HG03064 (cell line): ENCODE results near the gene TTI1.

Source experiments
- ATAC-seq: cut with Tn5 transposase; IDR thresholded peaks from one replicate; pipeline ENCODE4 v1.9.1; 2021; ENCODE audit warnings: low read depth; ENCODE audit not compliant: unreplicated experiment

The TTI1 gene

DNA sequence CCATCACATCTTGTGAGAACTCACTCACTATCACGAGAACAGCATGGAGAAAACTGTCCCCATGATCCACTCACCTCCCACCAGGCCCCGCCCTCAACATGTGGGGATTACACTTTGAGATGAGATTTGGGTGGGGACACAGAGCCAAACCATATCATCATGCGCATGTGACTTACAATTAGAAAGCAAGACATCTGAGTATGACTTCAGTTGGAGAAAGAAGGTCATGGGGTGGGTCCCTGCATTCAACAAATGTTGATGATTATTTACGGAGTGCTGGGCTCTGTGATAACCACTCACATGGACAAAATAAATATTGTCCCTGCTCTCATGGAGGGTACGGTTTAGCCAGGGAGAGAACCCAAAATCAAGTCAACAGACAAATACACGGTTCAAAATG, 92.4 kb downstream of the TTI1 start:
- no peak for ATAC-seq

DNA sequence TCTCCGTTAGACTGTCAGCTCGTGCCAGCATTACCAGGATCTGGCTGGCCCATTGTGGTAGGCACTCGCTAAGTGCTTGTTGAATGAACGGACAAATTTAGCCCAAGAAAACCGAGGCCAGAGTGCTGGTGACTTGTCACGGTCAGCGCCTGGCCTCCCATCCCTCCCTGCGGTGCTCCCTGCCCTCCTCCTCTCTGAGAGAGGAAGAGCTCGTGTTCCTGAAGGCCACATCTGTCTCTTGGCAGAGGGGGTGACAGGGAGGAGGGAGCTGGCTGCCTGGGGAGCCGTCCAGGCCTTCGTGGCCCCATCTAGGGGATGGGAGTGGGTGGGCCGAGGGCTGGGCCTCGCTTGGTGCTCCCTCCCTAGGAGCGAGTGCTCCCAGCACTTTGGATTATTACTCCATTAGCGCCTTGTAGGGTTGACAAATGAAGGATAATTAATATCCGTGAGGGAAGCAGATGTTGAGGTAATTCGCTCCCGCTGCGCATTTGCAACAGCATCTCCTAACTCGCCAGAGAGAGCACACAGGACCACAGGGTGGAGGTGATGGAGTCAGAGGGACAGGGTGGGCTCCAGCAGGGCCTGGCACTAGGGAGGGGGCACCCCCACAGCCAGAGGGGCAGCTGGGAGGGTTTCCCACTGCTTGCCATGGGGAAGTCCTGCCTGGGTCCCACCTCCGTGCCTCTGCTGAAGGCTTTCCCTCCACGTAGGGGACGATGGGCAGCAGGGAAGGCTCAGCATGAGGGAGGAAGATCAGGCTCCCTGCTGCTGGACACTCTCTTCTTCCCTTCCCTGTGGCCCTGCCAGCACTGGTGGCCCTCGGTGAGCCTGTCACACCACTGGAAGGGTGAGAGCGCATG, 93.3 kb downstream of the TTI1 start:
- no peak for ATAC-seq

GRCh38 chr20:37938954-37939353, 94.3 kb downstream of the TTI1 start:
- ATAC-seq = no peak

DNA sequence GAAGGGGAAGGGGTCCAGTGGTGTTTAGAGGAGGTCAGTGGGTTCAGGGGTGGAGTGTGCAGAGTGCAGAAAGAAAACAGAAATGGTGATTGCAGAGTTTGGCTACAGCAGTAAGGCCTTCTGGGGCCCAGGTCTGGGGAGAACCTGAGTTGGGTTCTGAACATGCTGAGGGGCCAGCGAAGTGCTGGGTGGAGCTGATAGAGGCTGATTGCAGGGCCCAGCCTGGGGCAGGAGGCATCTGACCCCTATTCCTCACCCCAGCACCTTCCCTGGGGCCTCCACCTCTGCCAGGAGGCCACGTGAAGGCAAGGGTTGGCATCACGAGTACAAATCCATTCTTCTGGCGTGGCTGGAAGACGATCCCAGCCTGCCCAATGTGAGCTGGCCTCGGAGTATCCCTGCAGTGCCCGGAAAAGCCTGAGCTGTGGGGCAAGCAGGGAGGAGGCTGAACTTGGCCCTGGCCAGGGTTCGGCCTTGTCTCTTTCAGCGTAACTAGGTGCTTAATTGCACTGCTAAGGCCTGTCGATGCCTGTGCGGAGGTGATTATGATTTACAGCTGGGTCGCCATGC, 95.0 kb downstream of the TTI1 start:
- no peak for ATAC-seq

DNA sequence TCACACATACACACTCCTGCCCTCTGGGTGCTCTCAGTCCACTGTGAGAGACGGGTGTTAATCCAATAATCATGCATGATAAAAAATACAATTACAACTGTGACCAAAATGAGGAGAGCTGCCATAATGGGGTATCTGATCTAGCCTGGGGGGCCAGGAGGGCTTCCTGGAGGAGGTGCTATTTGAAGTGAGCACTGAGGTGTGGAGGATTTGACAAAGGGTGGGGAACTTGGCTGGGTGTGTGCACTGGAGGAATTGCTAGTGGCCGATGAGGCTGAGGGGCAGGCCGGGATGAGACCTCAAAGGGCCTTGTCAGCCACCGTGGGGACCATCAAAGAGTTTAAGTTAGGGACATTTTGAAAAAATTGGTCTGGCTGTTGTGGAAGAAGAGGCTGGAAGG, 95.6 kb downstream of the TTI1 start:
- no peak for ATAC-seq

DNA sequence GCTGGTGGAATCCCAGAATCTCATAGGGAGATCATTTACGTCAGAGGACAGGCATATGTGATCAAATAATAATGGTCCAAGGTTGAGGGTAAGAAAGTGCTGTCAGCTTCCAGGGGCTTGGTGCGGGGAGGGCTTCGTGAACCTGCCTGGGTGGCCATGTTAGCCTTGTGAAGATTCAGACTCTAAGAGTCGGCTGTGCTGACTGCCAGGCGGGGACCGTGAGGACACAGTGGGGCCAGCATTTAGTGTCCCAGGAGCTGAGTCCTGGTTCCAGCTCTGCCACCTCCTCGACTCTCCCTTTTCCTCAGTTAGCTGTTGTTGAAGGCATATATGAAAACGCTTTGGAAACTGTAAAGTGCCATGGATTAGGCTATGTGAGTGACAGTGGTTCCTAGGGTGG, 96.8 kb downstream of the TTI1 start:
- no peak for ATAC-seq

DNA sequence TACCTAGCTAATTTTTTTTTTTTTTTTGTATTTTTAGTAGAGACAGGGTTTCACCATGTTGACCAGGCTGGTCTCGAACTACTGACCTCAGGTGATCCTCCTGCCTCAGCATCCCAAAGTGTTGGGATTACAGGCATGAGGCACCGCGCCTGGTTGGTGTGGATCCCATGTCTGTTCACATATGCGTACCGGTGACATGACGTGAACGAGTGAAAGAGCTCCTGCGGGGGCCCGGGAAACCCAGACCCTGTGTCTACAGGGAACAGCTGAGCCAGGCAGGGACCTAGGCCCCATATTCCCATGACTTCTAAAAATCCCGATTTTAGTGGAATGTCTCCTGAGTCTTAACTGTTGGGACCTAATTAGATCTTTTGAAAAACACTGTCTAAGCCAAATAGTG, 97.2 kb downstream of the TTI1 start:
- ATAC-seq = no peak

DNA sequence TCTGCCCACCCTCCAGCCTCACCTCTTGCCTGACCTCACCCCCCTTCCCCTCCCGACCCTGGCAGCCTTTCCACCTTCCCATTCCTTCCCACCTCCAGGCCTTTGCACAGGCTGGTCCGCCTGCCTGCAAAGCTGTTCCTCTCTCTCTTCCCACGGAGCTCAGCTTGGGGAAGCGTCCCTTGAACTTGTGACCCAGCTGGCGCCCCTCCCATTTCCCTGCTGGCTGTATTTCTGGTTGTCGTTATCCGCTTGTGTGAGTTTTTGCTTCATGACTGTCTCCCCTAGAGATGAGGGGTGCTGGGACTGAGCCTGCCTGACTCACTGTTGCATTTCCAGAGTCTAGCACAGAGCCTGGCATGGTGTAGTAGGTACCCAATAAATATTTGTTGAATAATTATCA, 97.8 kb downstream of the TTI1 start:
- ATAC-seq = no peak

DNA sequence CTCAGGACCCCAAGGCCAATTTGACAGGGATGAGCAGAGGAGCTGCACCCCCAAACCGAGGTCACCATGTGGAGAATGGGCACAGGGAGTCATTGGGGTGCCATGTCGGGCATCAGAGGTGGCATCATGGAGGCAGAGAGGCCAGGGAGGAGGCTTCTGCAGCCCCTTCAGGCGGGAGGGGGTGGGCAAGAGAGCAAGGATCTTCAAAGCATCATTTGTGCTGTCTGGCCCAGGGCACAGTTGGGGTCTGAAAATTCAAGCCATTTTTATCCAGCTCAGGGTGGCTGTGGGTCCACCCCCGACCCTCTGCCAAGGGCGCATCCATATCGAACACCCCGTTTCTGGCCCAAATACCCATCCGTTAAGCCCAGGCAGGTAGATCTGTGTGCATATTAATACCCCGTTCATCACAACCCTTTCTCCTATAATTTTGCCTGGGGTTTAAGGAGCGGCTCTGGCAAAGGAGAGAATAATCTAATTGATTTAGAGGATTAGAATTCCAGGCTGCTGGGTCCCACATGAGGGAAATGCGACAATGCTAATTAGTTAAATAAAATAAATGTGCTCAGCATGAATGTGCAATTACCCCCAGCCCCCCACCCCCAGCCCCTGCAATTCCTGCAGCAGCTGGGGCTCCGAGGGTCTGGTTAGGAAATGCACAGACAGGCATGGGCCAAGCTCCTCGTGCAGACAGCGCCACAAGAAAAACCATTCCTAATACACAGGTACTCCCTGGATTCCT, 98.5 kb downstream of the TTI1 start:
- ATAC-seq = no peak

DNA sequence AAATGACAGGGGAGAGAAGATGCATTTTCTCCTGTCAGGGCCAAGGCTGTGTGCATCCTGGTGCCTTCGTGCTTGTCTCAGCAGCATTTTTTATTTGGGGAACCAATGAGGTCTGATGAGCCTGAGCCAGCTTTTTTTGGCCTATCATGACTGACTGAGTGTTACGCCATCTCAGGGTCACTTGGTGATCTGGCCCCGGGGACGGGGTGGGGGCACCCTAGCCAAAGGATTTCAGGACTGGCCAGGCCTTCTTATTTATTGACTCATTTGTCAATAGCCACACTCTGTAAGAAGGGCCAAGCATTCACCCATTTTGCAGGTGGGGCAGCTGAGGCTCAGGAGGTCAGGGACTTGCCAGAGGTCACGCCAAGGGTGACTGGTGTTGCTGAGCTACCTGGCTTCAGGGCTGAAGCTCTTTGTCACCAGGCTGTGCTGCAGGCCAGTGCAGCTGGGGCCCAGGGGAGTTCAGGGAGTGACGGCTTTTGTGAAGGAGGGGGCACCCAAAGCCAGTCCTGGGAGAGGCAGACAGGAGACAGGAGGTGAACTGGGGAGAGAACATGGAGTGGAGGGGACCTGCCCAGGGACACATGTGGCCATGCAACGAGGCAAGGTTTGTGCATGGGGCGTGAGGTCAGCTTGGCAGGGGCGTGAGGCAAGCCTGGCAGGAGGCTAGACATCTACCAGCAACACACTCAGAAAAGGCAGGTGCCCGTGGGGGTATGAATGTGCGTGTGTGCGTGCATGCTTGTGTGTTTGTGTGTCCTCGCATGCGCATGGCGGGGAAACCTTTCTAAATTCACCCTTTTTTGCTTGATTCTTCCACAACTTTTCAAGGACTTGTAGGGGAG, 99.2 kb downstream of the TTI1 start:
- no peak for ATAC-seq
